ENCODE data around the gene ADRA1B.
"Not testable (repeated sequence)": the region's sequence is repeated elsewhere in the genome, so short reads cannot be mapped to it uniquely, and the experiment has no call there.

Gene ADRA1B

GRCh38 chr5:159933531-159934485 lies 17.5 kb downstream of the ADRA1B start:
- no peak for DNase-seq

GRCh38 chr5:159935946-159936345 lies 19.7 kb downstream of the ADRA1B start:
- DNase-seq = no peak

- DNase-seq = no peak
Measured at GRCh38 chr5:159936686-159937329, 20.5 kb downstream of the ADRA1B start.

DNA sequence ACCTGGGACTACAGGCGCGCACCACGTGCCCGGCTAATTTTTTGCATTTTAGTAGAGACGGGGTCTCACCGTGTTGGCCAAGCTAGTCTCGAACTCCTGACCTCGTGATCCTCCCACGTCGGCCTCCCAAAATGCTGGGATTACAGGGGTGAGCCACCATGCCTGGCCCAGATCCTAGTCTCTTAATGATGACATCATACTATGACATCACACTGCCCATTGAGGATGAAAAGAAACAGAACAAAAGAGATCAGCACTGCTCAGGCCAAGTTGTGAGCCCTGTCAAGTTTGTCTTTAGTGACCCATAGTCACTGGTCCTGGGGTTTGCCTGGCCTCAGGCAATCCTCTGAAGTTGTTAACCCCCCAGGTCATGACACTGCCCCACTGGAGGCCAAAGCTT lies 21.3 kb downstream of the ADRA1B start:
- DNase-seq = no peak

DNA sequence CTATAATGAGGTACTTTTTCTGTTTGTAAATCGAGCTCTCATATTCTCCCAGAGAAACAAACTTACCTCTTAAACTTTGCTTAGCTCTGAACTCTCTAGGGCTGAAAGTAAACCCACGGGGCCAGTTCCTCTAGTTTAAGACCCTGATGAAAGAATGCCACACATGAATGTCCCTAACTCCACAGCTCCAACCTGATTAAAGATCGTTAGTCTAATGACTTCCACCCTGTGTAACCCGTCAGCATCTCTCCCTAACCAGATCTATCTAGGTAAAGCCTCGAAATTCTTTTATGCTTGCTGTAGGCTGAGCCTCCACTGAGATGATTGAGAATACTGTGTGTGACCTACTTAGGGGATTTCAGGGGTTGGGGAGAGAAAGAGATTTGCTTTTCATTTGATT lies 27.0 kb downstream of the ADRA1B start:
- DNase-seq = no peak

DNA sequence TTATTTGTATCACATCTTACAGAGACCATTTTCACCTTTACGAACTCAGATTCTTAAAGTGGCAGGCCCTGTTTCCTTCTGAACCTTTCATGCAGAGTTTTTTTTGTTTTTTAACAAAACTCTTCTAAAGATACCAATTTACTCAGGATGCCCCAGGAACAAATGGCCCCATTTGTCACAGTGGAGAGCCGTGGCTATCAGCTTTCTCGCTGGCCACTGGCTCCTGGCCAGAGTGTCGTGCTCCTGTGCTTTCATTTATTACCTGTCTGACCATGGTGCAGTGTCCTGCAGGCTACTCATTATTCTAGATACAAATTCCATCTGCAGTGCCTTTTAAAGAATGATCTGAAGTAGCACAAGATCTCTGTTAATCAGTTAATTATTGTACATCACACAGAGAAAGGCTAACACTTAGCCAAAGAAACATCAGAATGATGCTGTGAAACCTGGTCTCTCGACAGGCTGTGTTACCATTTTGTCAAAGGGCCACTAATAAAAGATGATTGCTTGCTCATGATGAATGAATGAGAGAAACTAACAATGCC lies 27.8 kb downstream of the ADRA1B start:
- no peak for DNase-seq

DNA sequence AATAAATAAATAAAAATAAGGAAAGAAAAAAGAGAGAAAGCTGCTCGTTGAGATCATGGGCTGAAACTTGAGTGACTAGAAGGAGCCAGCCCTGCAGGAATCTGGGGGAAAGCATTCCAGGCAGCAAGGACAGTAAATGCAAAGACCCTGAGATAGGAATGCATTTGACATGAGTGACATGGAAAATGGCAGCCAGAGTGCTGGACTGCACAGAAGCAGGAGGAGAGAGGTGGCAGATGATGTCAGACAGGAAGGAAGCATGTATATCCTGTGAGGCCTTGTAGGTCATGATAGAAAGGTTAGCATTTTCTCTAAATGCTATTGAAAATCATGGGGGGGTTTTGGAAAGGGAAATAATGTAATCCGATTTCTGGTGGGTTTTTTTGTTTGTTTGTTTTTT lies 29.1 kb downstream of the ADRA1B start:
- DNase-seq = no peak

GRCh38 chr5:159947708-159948358 lies 31.6 kb downstream of the ADRA1B start:
- no peak for DNase-seq

DNA sequence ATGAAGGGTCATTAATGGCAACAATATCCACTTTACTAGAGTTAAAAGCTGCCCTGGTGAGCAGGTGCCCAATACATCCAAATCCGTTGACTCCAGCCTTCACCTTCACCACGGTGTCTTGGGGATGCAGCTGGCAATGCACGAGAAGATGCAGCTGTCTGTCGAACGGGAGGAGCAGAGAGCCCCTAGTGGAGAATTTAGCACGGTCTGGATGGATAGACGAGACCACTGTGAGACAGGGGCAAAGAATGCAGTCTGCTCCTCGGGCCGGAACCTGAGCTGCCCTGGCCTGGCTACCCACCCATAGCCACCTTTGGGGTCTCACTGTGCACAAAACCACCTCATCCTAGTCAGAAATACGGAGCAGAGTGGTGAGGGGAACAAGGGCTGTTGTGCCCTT lies 35.1 kb downstream of the ADRA1B start:
- DNase-seq = no peak

DNA sequence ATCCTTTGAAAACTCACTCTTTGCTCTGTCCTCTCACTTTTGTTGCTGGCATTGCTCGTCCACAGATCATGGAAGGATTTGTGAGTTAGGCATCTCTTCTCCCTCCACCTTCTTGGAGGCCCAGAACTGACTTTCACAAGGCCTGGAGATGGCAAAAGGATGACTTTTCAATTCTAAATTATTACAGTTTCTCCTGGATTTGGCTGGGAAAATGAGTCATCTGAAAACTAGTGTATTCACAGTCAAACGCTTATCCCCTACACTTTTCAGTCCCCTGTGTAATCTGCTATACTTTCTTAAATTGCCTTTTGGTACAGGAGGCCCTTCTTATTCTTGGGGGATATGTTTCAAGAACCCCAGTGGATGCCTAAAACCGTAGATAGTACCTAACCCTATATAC lies 35.6 kb downstream of the ADRA1B start:
- DNase-seq = no peak

DNA sequence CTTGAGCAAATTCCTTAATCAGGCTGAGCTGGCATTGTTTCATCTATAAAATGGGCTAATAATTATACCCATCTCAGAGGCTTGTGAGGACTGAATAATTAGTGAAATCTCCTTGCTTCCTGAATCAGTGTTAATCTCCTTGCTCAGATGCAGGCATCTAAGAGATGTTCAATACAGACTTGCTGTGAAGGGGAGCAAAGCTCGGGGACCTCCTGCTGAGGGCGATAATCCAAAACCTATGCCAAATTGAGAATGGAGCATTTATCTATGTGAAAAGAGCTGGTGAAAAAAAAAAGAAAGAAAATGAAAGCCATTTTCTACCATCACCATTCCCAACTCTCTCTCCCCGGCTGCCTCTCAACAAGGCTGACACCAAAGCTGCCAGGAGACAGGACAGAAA lies 37.3 kb downstream of the ADRA1B start:
- no peak for DNase-seq

DNA sequence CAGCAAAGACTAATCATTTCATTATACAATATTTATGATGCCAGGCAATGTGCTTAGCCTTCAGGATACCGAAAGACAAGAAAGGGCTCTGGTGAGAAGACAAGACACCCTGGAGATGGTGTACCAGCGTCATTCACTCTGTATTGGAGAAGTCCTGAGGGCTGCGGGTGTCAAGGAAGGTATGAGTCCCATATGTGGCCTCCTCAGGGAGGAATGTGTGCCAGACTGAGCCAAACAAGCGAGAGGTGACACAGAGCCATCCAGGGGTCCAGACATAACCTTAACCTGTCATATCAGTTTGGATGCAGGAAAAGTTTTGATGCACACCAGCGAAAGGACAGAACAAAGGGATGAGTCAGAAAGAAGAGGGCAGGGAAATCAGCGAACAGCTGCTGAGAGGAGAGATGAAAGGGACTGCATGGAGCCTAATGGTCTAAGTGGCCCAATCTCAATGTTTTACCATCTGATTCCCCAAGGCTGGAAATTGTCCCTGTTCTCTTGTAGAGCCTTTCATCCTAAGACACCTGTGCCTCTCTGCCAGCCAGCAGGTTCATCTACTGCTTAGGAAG lies 38.9 kb downstream of the ADRA1B start:
- no peak for DNase-seq

- DNase-seq = no peak
Measured at GRCh38 chr5:159956074-159956473, 39.8 kb downstream of the ADRA1B start.

GRCh38 chr5:159961176-159962160 lies 45.2 kb downstream of the ADRA1B start:
- DNase-seq = no peak

GRCh38 chr5:159962214-159962613 lies 45.9 kb downstream of the ADRA1B start:
- DNase-seq = no peak

GRCh38 chr5:159963935-159964334 lies 47.7 kb downstream of the ADRA1B start:
- no peak for DNase-seq

GRCh38 chr5:159965031-159965837 lies 49.0 kb downstream of the ADRA1B start:
- DNase-seq = peak; percentile 26 to 48

GRCh38 chr5:159965838-159966128 lies 49.5 kb downstream of the ADRA1B start:
- not testable (repeated sequence) for DNase-seq

- no peak for DNase-seq
Measured at GRCh38 chr5:159969966-159970365, 53.7 kb downstream of the ADRA1B start.

DNA sequence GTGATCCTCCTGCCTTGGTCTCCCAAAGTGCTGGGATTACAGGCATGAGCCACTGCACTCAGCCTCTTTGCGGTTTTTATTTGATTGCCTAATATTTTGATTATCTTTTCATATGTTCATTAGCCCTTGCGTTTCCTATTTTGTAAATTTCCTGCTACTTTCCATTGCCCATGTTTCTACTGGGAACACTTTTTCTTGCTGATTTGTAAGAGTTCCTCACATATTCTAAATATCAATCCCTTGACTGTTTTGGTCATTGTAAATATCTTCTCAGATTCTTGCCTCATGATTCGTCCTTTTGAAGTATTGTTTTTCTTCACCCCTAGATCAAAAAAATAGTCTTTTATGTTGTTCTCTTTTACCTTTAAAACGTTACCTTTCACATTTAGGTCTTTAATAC lies 54.8 kb downstream of the ADRA1B start:
- DNase-seq = no peak

DNA sequence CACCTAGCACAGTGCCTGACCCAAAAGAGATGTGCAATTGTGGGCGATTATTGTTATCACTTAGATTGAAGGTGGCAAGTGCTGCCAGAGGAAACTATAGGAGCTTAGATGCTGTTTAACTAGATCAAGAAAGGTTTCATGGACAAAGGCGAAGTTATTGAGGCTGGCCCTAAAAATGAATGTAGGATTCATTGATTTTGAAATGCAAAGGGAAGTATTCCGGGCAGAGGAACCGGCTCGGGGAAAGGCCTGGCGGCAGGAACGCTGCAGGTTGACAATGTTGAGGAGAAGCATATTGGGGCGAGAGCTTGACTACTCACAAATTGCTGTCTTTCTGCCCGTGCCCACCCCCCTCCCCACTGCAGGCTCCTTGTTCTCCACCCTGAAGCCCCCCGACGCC lies 55.2 kb downstream of the ADRA1B start:
- no peak for DNase-seq

Data from stimulated activated CD4-positive, alpha-beta T cell treated with anti-CD3 and anti-CD28 coated beads, Interleukin-2, amount 100 ng/mL, for 24 hours (primary cell).